ENCODE data around the gene COL25A1.

DNA sequence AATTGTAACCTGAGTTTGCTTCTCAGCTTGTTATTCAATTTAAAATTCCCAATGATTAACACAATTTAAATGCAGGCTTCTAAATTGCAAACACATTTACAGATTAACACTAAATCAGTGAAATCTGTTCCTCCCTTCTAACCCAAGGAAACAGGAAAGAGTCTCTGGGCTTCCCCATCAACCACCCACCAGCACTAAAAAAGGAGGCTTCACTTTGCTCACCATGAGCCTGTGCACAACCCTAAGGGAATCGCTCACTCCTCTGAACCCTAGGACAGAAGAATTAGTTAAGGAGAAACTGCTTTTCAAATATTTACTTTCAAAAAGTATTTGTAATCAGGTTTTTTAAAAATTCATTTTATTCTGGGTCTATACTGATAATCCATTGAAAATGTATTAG, 155.3 kb downstream of the COL25A1 start:
- TF ChIP-seq, protein P1, sequence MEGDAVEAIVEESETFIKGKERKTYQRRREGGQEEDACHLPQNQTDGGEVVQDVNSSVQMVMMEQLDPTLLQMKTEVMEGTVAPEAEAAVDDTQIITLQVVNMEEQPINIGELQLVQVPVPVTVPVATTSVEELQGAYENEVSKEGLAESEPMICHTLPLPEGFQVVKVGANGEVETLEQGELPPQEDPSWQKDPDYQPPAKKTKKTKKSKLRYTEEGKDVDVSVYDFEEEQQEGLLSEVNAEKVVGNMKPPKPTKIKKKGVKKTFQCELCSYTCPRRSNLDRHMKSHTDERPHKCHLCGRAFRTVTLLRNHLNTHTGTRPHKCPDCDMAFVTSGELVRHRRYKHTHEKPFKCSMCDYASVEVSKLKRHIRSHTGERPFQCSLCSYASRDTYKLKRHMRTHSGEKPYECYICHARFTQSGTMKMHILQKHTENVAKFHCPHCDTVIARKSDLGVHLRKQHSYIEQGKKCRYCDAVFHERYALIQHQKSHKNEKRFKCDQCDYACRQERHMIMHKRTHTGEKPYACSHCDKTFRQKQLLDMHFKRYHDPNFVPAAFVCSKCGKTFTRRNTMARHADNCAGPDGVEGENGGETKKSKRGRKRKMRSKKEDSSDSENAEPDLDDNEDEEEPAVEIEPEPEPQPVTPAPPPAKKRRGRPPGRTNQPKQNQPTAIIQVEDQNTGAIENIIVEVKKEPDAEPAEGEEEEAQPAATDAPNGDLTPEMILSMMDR (conservative IDR thresholded peaks at IDR 0.05), result no peak
- no peak for TF ChIP-seq ZFX (IDR thresholded peaks at IDR 0.05)
